Mammary epithelial cell (primary cell): ENCODE results near the gene FSTL4.
"Not testable (repeated sequence)": the region's sequence is repeated elsewhere in the genome, so short reads cannot be mapped to it uniquely, and the experiment has no call there.

Source experiments
- CTCF ChIP-seq, 2 donors: IDR thresholded peaks in 1 of 2; conservative IDR thresholded peaks in 1 of 2; 2 replicates each; pipeline ENCODE4 v1.5.1; 2011 to 2012; ENCODE audit warnings: inconsistent platforms in 2 of 2, low read length in 2 of 2, mild to moderate bottlenecking in 2 of 2, control low read depth in 1 of 2, low read depth in 1 of 2; ENCODE audit not compliant: insufficient read depth in 1 of 2; ENCODE audit errors: extremely low read depth in 1 of 2
- EZH2 ChIP-seq: IDR thresholded peaks from 2 replicates; pipeline ENCODE4 v1.6.1; 2012; ENCODE audit warnings: low read length, inconsistent platforms, borderline replicate concordance

- not testable (repeated sequence) for TF ChIP-seq CTCF (conservative IDR thresholded peaks at IDR 0.05 in 1 of 2, IDR thresholded peaks at IDR 0.05 in 1 of 2; ENCODE audit: extremely low read depth in 1 of 2, insufficient read depth in 1 of 2, low read depth in 1 of 2, low read length in 2 of 2); EZH2
Observed at GRCh38 chr5:133395207-133395606, 217.1 kb downstream of the FSTL4 start.
